Smooth muscle cell (in vitro differentiated cells): ENCODE results near the gene SLC26A3. TPM values are rescaled to one million over a fixed set of nuclear protein-coding genes. Genes with fewer than 3 reads are reported as not detected.

Source experiments
- DNase-seq: peaks from one replicate; lab custom pipeline; 2025; ENCODE audit not compliant: unreplicated experiment; lab: John Stamatoyannopoulos, UW
- H2AFZ ChIP-seq: fragments of 200-600 bp; sonication (generic); 2 replicates; pipeline ENCODE4 v1.6.0; 2016; ENCODE audit warnings: antibody characterized with exemption, low read depth, mild to moderate bottlenecking
- H3F3A ChIP-seq: fragments of 200-600 bp; sonication (generic); 2 replicates; pipeline ENCODE4 v1.6.0; 2017; ENCODE audit warnings: antibody characterized with exemption, low read depth
- H3K27ac ChIP-seq: fragments of 200-600 bp; sonication (generic); 2 replicates; pipeline ENCODE4 v1.5.1; 2016; ENCODE audit warnings: low read depth, mild to moderate bottlenecking
- H3K27me3 ChIP-seq: fragments of 200-600 bp; sonication (generic); 2 replicates; pipeline ENCODE4 v1.6.1; 2016; ENCODE audit warnings: low read depth, mild to moderate bottlenecking
- H3K36me3 ChIP-seq: fragments of 200-600 bp; sonication (generic); 2 replicates; pipeline ENCODE4 v1.5.1; 2016; ENCODE audit warnings: low read depth
- H3K4me1 ChIP-seq: fragments of 200-600 bp; sonication (generic); 2 replicates; pipeline ENCODE4 v1.5.1; 2016; ENCODE audit warnings: low read depth
- H3K4me2 ChIP-seq: fragments of 200-600 bp; sonication (generic); 2 replicates; pipeline ENCODE4 v1.6.0; 2016; ENCODE audit warnings: mild to moderate bottlenecking
- H3K4me3 ChIP-seq: fragments of 200-600 bp; sonication (generic); 2 replicates; pipeline ENCODE4 v1.5.1; 2016; ENCODE audit warnings: mild to moderate bottlenecking
- H3K79me2 ChIP-seq: fragments of 200-600 bp; sonication (generic); 2 replicates; pipeline ENCODE4 v1.6.0; 2016; ENCODE audit warnings: low read depth, mild to moderate bottlenecking
- H3K9ac ChIP-seq: fragments of 200-600 bp; sonication (generic); 2 replicates; pipeline ENCODE4 v1.6.0; 2016; ENCODE audit warnings: low read depth
- H3K9me3 ChIP-seq: fragments of 200-600 bp; sonication (generic); replicated peaks from 2 replicates; pipeline ENCODE4 v1.5.1; 2016; ENCODE audit warnings: low read depth
- H4K20me1 ChIP-seq: fragments of 200-600 bp; sonication (generic); 2 replicates; pipeline ENCODE4 v1.6.0; 2016; ENCODE audit warnings: low read depth
- CTCF ChIP-seq: fragments of 200-600 bp; sonication (generic); IDR thresholded peaks from 2 replicates; pipeline ENCODE4 v1.5.1; 2017; ENCODE audit warnings: borderline replicate concordance, mild to moderate bottlenecking, antibody characterized with exemption; ENCODE audit not compliant: insufficient read depth, poor library complexity, severe bottlenecking
- WGBS: methylation state at CpG from one replicate; pipeline ENCODE4 v1.1.7; 2016; ENCODE audit warnings: low lambda C conversion rate; 5-methylcytosine and 5-hydroxymethylcytosine counted together
- polyA plus RNA-seq: library from polyadenylated mRNA; unstranded; fragments of >200 nt; fragmentation: Nextera tagmentation; extraction: Ambion mirVana; gene quantifications from 2 replicates; pipeline ENCODE4 v1.2.1, GENCODE V29; 2016
- total RNA-seq: library from RNA; depleted of rRNA; stranded (reverse); fragments of >200 nt; gene quantifications from 2 replicates; pipeline ENCODE4 v1.2.3, GENCODE V29; 2014

The SLC26A3 gene
- total and polyA plus RNA-seq, 2 experiments from 2014 or later = not detected

- no peaks in the 10 kb centered on the region for H3K9me3 ChIP-seq
- no peaks in the 10 kb centered on the region for H3K4me1 ChIP-seq
- no peak overlapping the region for H3K9ac ChIP-seq
- no peaks in the 10 kb centered on the region for H3K27me3 ChIP-seq
- H2AFZ ChIP-seq = no peak overlapping the region
- no peaks in the 10 kb centered on the region for H3K79me2 ChIP-seq
- no peak for DNase-seq
- H3K4me3 ChIP-seq = no peak overlapping the region
- H3K27ac ChIP-seq = no peak overlapping the region
- no peak for TF ChIP-seq CTCF
- no peak overlapping the region for H3K4me2 ChIP-seq
- WGBS = 93% methylated on average over 16 of the region's 18 CpGs
- H3F3A ChIP-seq = no peaks in the 10 kb centered on the region
- no peaks in the 10 kb centered on the region for H3K36me3 ChIP-seq
- no peaks in the 10 kb centered on the region for H4K20me1 ChIP-seq
Observed at GRCh38 chr7:107847168-107847835, 44.3 kb upstream of the SLC26A3 start.

- no peak for TF ChIP-seq CTCF
- H3K27ac ChIP-seq = no peak overlapping the region
- no peak overlapping the region for H3K9ac ChIP-seq
- no peak overlapping the region for H2AFZ ChIP-seq
- no peaks in the 10 kb centered on the region for H3K36me3 ChIP-seq
- no peaks in the 10 kb centered on the region for H4K20me1 ChIP-seq
- no peaks in the 10 kb centered on the region for H3K27me3 ChIP-seq
- no peaks in the 10 kb centered on the region for H3K9me3 ChIP-seq
- no peak for DNase-seq
- no peaks in the 10 kb centered on the region for H3K4me1 ChIP-seq
- no peak overlapping the region for H3K4me2 ChIP-seq
- no peak overlapping the region for H3K4me3 ChIP-seq
- no peaks in the 10 kb centered on the region for H3F3A ChIP-seq
- H3K79me2 ChIP-seq = no peaks in the 10 kb centered on the region
Observed at GRCh38 chr7:107846324-107846723, 43.3 kb upstream of the SLC26A3 start.

GRCh38 chr7:107843184-107843583 is 40.2 kb upstream of the SLC26A3 start:
- 94% methylated on average over 16 of the region's 16 CpGs for WGBS
- TF ChIP-seq CTCF = no peak
- Histone ChIP-seq H3K4me2 (no peak overlapping the region), H3K9ac (no peak overlapping the region), H3K79me2 (no peaks in the 10 kb centered on the region), H3F3A (no peaks in the 10 kb centered on the region), H3K4me3 (no peak overlapping the region), H2AFZ (no peak overlapping the region), H3K4me1 (no peaks in the 10 kb centered on the region), H3K9me3 (no peaks in the 10 kb centered on the region), H4K20me1 (no peaks in the 10 kb centered on the region), H3K27me3 (no peaks in the 10 kb centered on the region), H3K36me3 (no peaks in the 10 kb centered on the region), H3K27ac (no peak overlapping the region)
- no peak for DNase-seq

- WGBS = 92% methylated on average over 3 of the region's 3 CpGs
- H4K20me1 ChIP-seq = no peaks in the 10 kb centered on the region
Observed at GRCh38 chr7:107842213-107842612, 39.2 kb upstream of the SLC26A3 start.

More at GRCh38 chr7:107842213-107842612, 39.2 kb upstream of the SLC26A3 start:
- Histone ChIP-seq H3K4me2 (no peak overlapping the region), H2AFZ (no peak overlapping the region), H3K27me3 (no peaks in the 10 kb centered on the region), H3F3A (no peaks in the 10 kb centered on the region), H3K9me3 (no peaks in the 10 kb centered on the region), H3K79me2 (no peaks in the 10 kb centered on the region), H3K4me3 (no peak overlapping the region), H3K36me3 (no peaks in the 10 kb centered on the region), H3K27ac (no peak overlapping the region), H3K4me1 (no peaks in the 10 kb centered on the region), H3K9ac (no peak overlapping the region)
- no peak for DNase-seq
- TF ChIP-seq CTCF = no peak
